Endometrium (tissue), 2 donors: ENCODE measurements around the gene PSAPL1.

ENCODE experiments used
- FAIRE-seq: peaks from 2 replicates; lab custom pipeline; 2012; peaks lifted over from hg19 to GRCh38; lab: Jason Lieb, UNC
- donor health status: control.
- donor health status: control.

The PSAPL1 gene

GRCh38 chr4:7381890-7382633 lies 52.7 kb downstream of the PSAPL1 start:
- no peak for FAIRE-seq

- no peak for FAIRE-seq
Measured at GRCh38 chr4:7381221-7381889, 53.4 kb downstream of the PSAPL1 start.
